Kidney (tissue), 22 donors: ENCODE measurements around the gene OTULIN. TPM values are rescaled to one million over a fixed set of nuclear protein-coding genes. Genes with fewer than 3 reads are reported as not detected.

ENCODE experiments used
- DNase-seq, 5 donors: peaks; one replicate each; pipeline ENCODE4 v3.0.0-alpha.2; 2013 to 2020
- FAIRE-seq: peaks from 2 replicates; lab custom pipeline; 2012; peaks lifted over from hg19 to GRCh38; lab: Jason Lieb, UNC
- H3K27ac ChIP-seq, 2 donors: one replicate each; pipeline ENCODE4 v1.7.0; 2013; ENCODE audit warnings: low read depth in 2 of 2, low read length in 2 of 2, inconsistent platforms in 1 of 2
- H3K27me3 ChIP-seq: one replicate; pipeline ENCODE4 v1.7.1; 2013; ENCODE audit warnings: low read length, inconsistent platforms; ENCODE audit not compliant: control insufficient read depth, insufficient read depth
- H3K36me3 ChIP-seq, 3 donors: one replicate each; pipeline versions ENCODE4 v1.7.0 to v1.7.1; 2013; ENCODE audit warnings: low read length in 3 of 3, control low read depth in 1 of 3, inconsistent platforms in 1 of 3; ENCODE audit not compliant: insufficient read depth in 3 of 3, control insufficient read depth in 2 of 3
- H3K4me1 ChIP-seq, 3 donors: one replicate each; pipeline versions ENCODE4 v1.7.0 to v1.7.1; 2013; ENCODE audit warnings: low read length in 3 of 3, inconsistent platforms in 1 of 3, low read depth in 1 of 3; ENCODE audit not compliant: control insufficient read depth in 2 of 3, insufficient read depth in 2 of 3
- H3K4me3 ChIP-seq, 3 donors: one replicate each; pipeline versions ENCODE4 v1.7.0 to v1.8.1; 2013; ENCODE audit warnings: low read length in 3 of 3, control low read depth in 1 of 3, inconsistent platforms in 1 of 3
- H3K9ac ChIP-seq, 3 donors: one replicate each; pipeline versions ENCODE4 v1.7.0 to v1.7.1; 2013; ENCODE audit warnings: low read length in 3 of 3, control low read depth in 1 of 3, inconsistent platforms in 1 of 3
- H3K9me3 ChIP-seq, 3 donors: one replicate each; pipeline versions ENCODE4 v1.7.0 to v1.7.1; 2013; ENCODE audit warnings: low read length in 3 of 3, control low read depth in 1 of 3, inconsistent platforms in 1 of 3; ENCODE audit not compliant: control insufficient read depth in 2 of 3, insufficient read depth in 1 of 3
- intact Hi-C: fragments of 100-400 bp; cut with DNase I; formaldehyde crosslinking; loops from one replicate; pipeline ENCODE4 v1.11.1; 2022
- long read RNA-seq, 10 donors: library from polyadenylated mRNA in 1 of 10; unstranded in 1 of 10; transcript quantifications; one replicate each; pipeline ENCODE4 v2.0.0 and lab custom pipeline, GENCODE V29; 2021 to 2026
- polyA plus RNA-seq: library from polyadenylated mRNA; stranded (reverse); fragments of 350-450 nt; fragmentation: Illumina TruSeq; extraction: RNeasy Lipid Tissue Mini Kit (QIAGEN cat#74804); gene quantifications from one replicate; pipeline ENCODE4 v1.2.3, GENCODE V29; 2014; ENCODE audit warnings: low read depth, low replicate concordance; ENCODE audit not compliant: insufficient read depth
- total RNA-seq: library from RNA; stranded (reverse); fragmentation: NEBNext Ultra II Directional; extraction: Animal tissue kit (Norgen Biotek cat#: 25700); gene quantifications from one replicate; pipeline ENCODE4 v1.2.1, GENCODE V29; 2021
- TF ChIP-seq, protein P1 (sequence below): IDR thresholded peaks from 3 replicates; pipeline ENCODE4 v1.5.1; 2012; ENCODE audit warnings: mild to moderate bottlenecking, moderate library complexity, borderline replicate concordance; ENCODE audit not compliant: insufficient read depth; ENCODE audit errors: extremely low read depth
- donor health status: control.
- donor health status: control.
- donor health status: control.
- donor health status: control.
- donor health status: control.
- donor health status: DM: yes; HTN: yes; CAD: no.
- donor health status: Normal renal cell carcinoma (clear cell type).

The OTULIN gene
- total RNA-seq (28.4 TPM), polyA plus RNA-seq (9.0 TPM)
- long read RNA-seq, donor 1, full-length matches to known transcripts = 2 of 2 reads
- long read RNA-seq, donor 1, partial matches to known transcripts = 0 of 2 reads
- long read RNA-seq, donor 1, other reads (novel, unspliced or antisense) = 0 of 2 reads
- long read RNA-seq, donor 2, full-length matches to known transcripts = 3 of 3 reads
- long read RNA-seq, donor 2, partial matches to known transcripts = 0 of 3 reads
- long read RNA-seq, donor 2, other reads (novel, unspliced or antisense) = 0 of 3 reads
- long read RNA-seq, donor 3, full-length matches to known transcripts = 1 of 1 reads
- long read RNA-seq, donor 3, partial matches to known transcripts = 0 of 1 reads
- long read RNA-seq, donor 3, other reads (novel, unspliced or antisense) = 0 of 1 reads
- long read RNA-seq, donor 4, full-length matches to known transcripts = 2 of 2 reads
- long read RNA-seq, donor 4, partial matches to known transcripts = 0 of 2 reads
- long read RNA-seq, donor 4, other reads (novel, unspliced or antisense) = 0 of 2 reads
- long read RNA-seq, donor 5 = 0 reads
- long read RNA-seq, donor 6, full-length matches to known transcripts = 1 of 1 reads
- long read RNA-seq, donor 6, partial matches to known transcripts = 0 of 1 reads
- long read RNA-seq, donor 6, other reads (novel, unspliced or antisense) = 0 of 1 reads
- long read RNA-seq, donor 7, full-length matches to known transcripts = 5 of 9 reads
- long read RNA-seq, donor 7, partial matches to known transcripts = 0 of 9 reads
- long read RNA-seq, donor 7, other reads (novel, unspliced or antisense) = 4 of 9 reads
- long read RNA-seq, donor 8 = 0 reads
- long read RNA-seq, donor 9, full-length matches to known transcripts = 1 of 1 reads
- long read RNA-seq, donor 9, partial matches to known transcripts = 0 of 1 reads
- long read RNA-seq, donor 9, other reads (novel, unspliced or antisense) = 0 of 1 reads
- long read RNA-seq, donor 10, full-length matches to known transcripts = 2 of 2 reads
- long read RNA-seq, donor 10, partial matches to known transcripts = 0 of 2 reads
- long read RNA-seq, donor 10, other reads (novel, unspliced or antisense) = 0 of 2 reads

- H3K4me1 ChIP-seq = peaks cover 0 to 28% (median 12%) of the 10 kb centered on the region in 3 donors
- no peaks in the 10 kb centered on the region for H3K27me3 ChIP-seq
- FAIRE-seq (no peak), DNase-seq (peak; percentile 91 to 97 (median 95))
- peak within 1 kb of the TSS; percentile 68 to 89 (median 86) for H3K4me3 ChIP-seq
- intact Hi-C loops = no loop called here
- peak within 1 kb of the TSS; percentile 71 to 83 (median 76) for H3K9ac ChIP-seq
- TF ChIP-seq, protein P1, sequence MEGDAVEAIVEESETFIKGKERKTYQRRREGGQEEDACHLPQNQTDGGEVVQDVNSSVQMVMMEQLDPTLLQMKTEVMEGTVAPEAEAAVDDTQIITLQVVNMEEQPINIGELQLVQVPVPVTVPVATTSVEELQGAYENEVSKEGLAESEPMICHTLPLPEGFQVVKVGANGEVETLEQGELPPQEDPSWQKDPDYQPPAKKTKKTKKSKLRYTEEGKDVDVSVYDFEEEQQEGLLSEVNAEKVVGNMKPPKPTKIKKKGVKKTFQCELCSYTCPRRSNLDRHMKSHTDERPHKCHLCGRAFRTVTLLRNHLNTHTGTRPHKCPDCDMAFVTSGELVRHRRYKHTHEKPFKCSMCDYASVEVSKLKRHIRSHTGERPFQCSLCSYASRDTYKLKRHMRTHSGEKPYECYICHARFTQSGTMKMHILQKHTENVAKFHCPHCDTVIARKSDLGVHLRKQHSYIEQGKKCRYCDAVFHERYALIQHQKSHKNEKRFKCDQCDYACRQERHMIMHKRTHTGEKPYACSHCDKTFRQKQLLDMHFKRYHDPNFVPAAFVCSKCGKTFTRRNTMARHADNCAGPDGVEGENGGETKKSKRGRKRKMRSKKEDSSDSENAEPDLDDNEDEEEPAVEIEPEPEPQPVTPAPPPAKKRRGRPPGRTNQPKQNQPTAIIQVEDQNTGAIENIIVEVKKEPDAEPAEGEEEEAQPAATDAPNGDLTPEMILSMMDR = no peak
- H3K9me3 ChIP-seq = no peaks in the 10 kb centered on the region
- H3K36me3 ChIP-seq = peaks cover 0 to 2% (median 0%) of the 10 kb centered on the region in 3 donors
- peak within 1 kb of the TSS; percentile 84 to 87 for H3K27ac ChIP-seq
These were observed at the start of gene OTULIN for GRCh38 chr5:14664270-14665100. TSS of gene OTULIN (plus strand) at chr5:14664718. CDS start at chr5:14664826, 108 bp downstream.

DNA sequence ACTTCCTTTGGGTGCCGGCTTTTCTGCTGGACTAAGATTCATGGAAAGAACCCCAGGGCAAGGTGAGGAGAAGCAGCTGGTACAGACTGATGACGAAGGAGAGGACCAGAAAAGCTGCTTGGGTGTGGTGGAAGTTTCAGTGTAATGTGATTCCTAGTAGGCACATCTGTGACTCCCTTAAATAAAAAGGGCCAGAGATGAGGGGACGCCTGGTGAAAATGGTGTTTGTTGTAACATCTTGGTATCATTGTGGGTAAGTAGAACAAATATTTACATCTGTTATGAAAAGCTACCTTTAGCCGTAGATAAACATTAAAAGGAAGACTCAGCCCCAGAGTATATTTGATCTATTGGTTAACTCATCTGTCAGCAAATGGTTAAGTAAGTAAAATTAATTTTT is 49.2 kb upstream of the OTULIN start:
- intact Hi-C loops = no loop called here
- Histone ChIP-seq H3K27me3 (no peaks in the 10 kb centered on the region), H3K9me3 (no peaks in the 10 kb centered on the region), H3K27ac (no peak overlapping the region), H3K4me1 (no peaks in the 10 kb centered on the region), H3K4me3 (no peak overlapping the region), H3K36me3 (peaks cover 0 to 8% (median 0%) of the 10 kb centered on the region in 3 donors), H3K9ac (no peak overlapping the region)
- DNase-seq (no peak), FAIRE-seq (no peak)
- TF ChIP-seq, protein P1 = no peak

DNA sequence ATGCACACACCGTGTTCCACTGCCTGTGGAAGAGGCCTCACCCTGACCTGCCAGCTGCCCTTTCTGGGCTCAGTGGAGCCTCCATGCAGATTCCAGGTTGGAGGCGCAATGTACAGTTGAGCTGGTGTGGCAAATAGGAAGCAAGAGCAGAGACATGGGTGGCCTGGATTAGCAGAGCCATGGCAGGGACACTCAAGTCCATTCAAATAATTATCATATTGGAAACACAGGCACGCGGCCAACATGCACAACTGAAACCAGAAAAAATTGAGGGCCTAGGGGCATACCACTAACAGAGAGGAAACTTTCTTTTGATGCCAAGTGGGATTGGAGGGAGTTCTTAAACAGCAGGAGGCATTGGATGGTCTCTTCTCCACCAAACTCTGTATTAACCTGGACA is 47.1 kb upstream of the OTULIN start:
- intact Hi-C loops = no loop called here
- no peak for FAIRE-seq
- Histone ChIP-seq H3K36me3 (peaks cover 0 to 5% (median 0%) of the 10 kb centered on the region in 3 donors), H3K27me3 (no peaks in the 10 kb centered on the region), H3K9ac (no peak overlapping the region), H3K4me3 (no peak overlapping the region), H3K27ac (no peak overlapping the region), H3K4me1 (no peaks in the 10 kb centered on the region), H3K9me3 (no peaks in the 10 kb centered on the region)
- TF ChIP-seq, protein P1 = no peak
- no peak for DNase-seq
